NCI-H82 (cell line): ENCODE results near the gene CCDC30.
"Not testable (repeated sequence)": the region's sequence is repeated elsewhere in the genome, so short reads cannot be mapped to it uniquely, and the experiment has no call there.

Experiments
- DNase-seq: peaks from one replicate; lab custom pipeline; 2025; lab: John Stamatoyannopoulos, UW

The CCDC30 gene

DNA sequence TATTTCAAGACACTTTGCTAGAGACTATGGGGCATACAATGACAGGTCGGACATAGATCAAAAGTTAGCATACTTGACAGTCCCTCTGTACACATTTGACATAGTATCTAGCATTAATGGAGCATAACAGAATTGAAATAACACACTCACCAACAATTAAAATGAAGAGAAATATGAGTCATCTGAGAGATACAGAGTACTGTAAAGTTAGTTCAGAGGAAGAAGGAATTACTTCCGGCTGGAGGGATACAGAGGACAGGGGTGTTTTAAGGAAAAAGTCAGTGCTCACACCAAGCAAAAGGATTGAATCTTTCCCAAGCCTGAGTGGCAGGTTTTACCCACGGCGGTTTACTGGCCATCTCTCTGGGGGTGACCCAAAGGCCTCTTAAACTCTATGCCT, 9.7 kb upstream of the CCDC30 start:
- no peak for DNase-seq

DNA sequence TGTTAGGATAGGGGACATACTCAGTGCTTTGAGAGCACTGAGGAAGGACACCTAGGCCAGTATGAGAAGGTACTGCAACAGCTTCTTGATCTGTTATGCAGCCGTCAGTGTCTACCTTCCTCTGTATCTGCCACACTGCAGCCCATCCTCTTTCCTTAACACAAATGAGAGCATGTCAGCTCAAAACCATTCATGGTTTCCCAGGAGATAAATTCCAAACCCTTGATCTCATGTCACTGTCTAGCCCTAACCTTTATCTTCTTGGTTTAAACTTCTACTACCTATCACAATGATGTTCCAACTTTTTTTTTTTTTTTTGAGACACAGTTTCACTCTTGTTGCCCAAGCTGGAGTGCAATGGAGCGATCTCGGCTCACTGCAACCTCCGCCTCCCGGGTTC, 8.7 kb upstream of the CCDC30 start:
- no peak for DNase-seq

DNA sequence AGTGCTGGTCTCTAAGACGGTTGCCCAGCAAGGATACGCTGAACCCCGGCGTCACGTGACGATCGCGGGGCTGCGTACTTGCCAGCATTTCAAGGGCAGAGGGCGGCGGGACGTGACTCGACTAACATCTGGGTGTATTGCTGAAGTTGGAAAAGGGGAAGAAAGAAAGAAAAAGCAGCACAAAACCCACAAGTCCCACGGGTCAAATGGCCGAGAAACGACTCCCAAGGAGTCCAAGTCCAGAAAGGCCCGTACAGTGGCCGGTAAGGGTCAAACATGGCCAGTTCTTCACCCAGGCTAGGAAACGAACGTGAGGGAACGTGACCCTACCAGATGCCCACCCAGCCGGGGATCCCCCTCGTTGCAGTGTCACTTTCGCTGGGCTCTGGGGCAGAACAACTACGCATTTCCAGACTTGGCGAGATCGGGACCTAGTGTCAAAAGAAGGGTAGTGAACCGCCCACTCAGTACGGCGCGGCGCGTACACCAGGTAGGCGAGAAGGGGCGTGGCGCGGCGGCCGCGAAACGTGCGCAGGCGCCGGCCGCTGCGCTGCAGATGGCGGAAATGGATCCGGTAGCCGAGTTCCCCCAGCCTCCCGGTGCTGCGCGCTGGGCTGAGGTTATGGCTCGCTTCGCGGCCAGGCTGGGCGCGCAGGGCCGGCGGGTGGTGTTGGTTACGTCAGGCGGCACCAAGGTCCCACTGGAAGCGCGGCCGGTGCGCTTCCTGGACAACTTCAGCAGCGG, 6.9 kb upstream of the CCDC30 start, which contains the start of the genes PPCS and ZMYND12:
Gene PPCS, plus strand, starts transcription at position 534 of the 744 bp plus-strand sequence. Its CDS starts 23 bp downstream, at position 557.
Gene ZMYND12, minus strand, starts transcription at position 13 of the 744 bp plus-strand sequence. CDS start 25 bp downstream, outside the sequence.
- DNase-seq, result peak; percentile 86

DNA sequence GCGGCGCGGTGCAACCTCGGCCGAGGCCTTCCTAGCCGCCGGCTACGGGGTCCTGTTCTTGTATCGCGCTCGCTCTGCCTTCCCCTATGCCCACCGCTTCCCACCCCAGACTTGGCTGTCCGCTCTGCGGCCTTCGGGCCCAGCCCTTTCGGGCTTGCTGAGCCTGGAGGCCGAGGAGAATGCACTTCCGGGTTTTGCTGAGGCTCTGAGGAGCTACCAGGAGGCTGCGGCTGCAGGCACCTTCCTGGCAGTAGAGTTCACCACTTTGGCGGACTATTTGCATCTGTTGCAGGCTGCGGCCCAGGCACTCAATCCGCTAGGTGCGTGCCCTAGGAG, 6.4 kb upstream of the CCDC30 start:
- peak; percentile 72 for DNase-seq

DNA sequence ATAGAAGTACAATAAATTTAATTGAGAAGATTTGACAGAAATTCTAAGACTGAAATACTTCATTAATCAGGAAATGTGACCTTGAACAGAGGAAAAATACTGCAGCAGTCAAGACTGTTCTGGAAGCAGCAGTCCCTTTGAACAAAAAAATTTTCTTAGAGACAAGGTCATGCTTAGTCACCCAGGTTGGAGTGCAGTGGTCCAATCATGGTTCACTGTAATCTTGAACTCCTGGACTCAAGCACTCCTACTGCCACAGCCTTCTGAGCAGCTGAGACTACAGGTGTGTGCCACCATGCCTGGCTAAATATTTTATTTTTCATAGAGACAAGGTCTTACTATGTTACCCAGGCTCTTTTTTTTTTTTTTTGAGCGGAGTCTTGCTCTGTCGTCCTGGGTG, 1.9 kb upstream of the CCDC30 start:
- DNase-seq, result no peak

DNA sequence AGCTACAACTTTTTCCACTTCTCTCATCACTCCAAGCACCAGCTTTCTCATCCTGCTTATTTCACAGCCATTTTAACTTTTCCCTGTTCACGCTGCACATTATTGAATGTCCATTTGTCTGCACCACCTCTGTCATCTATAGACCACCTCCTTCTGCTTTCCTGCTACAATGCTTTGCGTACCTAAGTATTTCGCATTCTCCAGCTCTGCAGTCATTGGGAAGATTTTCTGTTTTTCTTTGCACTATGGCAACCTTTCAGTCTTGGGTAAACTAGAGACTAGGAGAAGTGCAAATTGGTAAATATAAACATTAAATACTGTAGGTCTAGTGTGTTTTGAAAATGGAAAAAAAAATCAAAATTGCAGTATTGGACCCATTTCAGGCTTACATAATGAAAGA, 835 bp downstream of the CCDC30 start:
- DNase-seq, result no peak

DNA sequence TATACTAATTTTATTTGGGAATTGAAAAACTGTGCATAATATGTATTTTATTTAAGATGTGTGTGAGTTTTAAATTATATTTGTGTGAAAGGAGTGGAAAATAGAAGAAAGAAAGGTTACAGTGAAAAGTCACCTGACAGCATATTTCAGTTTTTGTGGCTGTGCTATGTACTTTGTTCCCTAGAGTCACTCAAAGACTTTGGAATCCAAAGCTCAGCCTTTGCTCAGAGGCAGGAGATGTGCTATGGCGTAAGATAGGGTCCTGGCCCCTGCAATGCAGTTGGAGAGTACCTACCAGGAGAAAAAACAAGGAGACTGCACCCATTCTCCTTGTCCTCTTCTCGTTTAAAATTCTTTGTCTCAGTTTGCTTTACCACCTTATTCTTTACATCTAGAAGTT, 2.9 kb downstream of the CCDC30 start:
- no peak for DNase-seq

DNA sequence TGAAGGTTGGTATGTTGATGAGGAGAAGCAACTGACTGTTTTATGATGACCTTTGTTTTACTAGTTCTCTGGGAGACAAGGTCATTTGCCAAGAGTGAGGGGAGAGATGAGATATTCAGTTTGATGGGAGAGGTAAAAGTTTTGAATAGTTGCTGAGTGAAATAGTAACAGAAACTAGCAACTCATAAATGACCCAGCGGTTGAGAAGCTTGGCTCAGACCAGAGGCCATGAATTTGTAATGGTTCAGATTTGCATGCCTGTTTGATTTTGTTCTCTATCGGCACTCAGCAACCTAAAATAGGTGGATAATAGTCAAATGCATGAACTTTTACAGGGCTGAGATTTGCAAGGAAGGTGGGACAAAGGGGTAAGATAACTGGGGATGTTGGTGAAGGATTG, 6.6 kb downstream of the CCDC30 start:
- no peak for DNase-seq

DNA sequence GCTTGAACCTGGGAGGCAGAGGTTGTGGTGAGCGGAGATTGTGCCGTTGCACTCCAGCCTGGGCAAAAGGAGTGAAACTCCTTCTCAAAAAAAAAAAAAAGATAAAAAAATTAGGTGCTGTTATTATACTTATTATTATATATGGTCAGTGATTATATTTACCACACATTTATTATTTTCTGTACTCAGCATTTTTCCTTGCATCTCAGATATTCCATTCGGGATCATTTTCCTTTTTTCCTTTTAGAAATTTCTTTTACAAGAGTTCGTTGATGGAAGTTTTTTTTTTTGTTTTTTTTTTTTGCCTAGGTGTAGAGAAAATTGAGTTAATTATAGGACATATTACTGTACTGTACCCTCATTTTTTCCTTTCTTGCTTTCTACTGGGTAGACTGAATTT, 13.5 kb downstream of the CCDC30 start:
- DNase-seq, result no peak

DNA sequence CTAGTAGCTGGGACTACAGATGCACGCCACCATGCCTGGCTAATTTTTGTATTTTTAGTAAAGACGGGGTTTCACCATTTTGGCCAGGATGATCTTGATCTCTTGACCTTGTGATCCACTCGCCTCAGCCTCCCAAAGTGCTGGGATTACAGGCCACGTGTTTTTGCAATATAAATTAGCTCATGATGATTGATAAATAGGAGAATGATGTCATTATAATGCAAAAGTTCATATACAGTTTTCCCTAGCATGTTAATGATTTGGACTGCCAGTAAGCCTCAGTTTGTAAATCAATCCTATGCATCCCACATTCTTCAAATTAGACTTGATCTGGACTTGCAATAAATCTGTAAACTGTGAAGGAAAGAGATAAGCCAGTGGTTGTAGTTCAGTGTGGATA, 14.3 kb downstream of the CCDC30 start:
- not testable (repeated sequence) for DNase-seq

DNA sequence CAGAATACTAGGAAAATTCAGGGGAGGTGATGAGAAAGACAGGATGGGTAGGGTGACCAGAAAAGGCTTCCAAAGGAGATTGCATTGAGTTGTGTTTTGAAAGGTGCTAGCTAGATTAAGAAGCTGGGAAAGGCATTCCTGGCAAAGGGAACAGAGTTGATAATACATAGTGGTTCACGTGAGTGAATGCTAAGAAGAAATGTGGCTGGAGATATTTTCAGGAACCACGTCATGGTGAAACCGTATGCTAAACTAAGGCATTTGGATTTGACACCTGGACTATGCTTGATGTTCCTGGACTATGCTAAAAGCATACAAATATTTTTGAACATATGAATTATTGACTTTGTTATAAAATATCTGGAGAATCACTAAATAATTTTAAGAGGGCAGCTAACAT, 14.7 kb downstream of the CCDC30 start:
- DNase-seq, result no peak

DNA sequence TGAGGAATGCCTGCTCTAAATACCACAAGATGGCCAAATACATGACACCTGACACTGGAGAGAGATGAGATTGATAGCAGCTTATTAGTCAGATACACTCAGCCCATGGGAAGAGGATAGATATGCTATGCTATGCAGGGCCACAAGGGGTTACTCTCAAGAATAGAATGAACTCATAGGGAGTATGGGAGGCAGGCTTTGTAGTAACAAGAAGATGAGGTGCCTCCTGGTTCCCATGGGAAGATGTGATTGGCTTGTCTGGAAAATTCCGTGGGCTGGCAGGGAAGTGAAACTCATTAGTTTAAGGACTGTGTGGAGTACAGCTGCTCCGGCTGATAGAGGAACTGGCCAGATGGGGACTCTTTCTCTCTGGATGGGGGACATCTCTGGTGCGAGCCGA, 16.5 kb downstream of the CCDC30 start:
- DNase-seq, result peak; percentile 88

DNA sequence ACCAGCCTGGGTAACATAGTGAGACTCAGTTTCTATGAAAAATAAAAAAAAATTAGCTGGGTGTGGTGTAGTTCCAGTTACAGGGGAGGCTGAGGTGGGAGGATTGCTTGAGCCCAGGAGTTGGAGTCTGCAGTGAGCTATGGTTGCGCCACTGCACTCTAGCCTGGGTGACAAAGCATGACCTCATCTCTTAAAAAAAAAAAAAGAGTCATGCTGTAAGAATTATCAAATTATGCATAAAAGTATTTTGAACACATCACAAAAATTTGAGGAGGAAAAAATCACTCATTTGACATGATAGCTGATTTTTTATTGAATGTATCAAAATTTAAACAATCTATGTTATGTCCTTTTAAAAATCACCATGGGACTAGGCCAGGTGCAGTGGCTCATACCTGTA, 17.8 kb downstream of the CCDC30 start:
- no peak for DNase-seq

DNA sequence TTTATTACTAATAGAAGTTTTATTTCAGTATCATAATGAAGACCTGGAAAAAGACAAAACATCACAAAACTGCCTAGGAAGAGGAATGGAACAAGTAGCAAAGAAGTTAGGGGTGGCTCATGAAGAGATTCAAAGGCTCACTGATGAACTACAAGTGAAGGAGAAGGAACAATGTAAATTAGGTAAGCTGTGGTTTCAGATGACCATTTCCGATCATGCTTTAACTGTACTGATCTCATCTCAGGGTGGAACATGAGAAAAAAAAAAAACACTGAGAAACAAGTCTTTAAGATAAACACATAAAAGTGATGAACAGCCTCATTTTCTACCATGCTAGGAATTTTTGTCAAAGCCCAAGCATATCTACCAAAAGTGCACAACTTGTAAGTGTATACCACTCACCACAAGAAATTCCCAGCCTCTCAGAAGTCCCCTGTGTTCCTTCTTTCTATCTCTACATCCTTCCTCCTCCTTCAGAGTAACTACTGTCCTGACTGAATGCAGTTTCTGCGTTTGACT, 19.6 kb downstream of the CCDC30 start:
- no peak for DNase-seq

DNA sequence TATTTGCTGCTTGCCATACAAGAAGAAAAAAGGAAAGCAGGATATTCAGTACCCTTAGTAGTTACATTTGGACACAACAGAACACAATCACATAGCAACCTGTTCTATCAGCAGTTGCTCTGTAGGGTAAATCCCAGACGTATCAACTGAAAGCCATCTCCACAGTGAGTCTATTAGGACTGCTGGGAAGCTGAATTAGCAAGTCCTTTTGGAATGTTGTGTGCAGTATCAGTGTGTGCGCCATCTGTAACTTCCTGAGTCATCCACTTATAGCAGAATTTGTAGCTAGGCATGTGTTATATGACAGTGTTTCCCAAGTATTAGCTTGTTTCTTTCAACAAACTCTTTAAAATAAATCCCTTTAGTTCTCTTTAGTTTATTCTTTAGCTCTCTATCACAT, 21.3 kb downstream of the CCDC30 start:
- DNase-seq, result peak; percentile 87

DNA sequence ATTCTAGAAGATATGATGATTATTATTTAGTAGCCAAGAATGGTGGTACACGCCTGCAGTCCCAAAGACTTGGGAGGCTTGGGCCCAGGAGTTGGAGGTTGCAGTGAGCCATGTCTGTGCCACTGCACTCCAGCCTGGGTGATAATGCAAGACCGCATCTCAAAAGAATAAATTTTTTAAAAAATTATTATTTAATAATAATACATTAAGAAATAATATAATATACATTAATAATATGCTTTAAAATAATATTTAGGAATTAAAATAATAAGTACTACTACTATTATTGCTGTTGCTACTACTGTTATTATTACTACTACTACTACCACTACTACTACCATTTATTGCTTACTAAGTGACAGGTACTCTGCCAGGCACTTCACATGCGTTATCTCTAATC, 27.2 kb downstream of the CCDC30 start:
- no peak for DNase-seq

DNA sequence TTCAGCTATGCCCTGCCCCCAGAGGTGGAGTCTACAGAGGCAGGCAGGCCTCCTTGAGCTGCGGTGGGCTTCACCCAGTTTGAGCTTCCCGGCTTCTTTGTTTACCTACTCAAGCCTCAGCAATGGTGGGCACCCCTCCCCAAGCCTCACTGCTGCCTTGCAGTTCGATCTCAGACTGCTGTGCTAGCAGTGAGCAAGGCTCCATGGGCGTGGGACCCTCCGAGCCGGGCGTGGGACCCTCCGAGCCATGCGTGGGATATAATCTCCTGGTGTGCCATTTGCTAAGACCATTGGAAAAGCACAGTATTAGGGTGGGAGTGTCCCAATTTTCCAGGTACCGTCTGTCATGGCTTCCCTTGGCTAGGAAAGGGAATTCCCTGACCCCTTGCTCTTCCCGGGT, 38.9 kb downstream of the CCDC30 start:
- not testable (repeated sequence) for DNase-seq

DNA sequence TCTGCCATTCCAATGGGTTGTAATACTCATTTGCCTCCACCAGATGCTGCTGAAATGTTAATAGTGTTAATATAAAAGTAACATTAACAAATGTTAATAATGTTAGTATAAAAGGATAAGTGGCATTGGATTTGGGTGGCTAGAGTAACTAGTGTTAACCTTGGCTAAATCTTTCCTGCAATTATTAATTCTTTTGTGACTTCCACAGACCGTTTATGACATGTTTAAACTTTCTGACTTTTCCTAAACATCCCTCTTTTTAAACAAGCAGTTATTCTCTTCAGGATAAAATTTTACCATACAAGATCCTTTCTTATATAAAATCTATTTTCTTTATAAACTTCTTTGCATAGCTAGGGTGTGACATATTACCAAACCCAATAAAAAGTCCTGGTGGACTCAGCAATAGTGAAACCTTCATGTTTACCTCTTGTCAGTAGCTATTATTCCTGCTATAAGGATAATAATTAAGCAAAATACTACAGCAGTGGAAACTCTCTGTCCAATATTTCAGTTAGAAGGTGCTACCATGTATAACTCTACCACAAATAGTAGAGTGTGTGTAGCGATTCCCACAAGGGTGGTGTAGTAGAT, 41.5 kb downstream of the CCDC30 start:
- no peak for DNase-seq

DNA sequence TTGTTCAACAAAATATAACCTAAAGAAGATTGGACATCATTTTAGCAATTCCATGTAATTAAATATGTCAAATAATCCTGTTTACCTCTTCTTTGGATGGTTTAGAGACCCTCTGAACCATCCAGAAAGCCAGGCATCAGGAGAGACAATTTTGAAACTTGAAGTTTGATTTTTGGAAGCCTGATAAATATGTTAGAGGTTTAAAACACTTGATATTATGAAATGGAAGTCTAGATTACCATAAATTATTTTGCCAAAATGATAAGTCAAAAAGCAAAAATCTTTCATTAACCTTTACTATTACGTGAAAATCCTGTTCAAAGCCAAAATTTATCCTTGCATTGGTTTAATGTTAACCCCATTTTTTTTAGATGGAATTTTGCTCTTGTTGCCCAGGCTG, 43.5 kb downstream of the CCDC30 start:
- DNase-seq, result no peak

DNA sequence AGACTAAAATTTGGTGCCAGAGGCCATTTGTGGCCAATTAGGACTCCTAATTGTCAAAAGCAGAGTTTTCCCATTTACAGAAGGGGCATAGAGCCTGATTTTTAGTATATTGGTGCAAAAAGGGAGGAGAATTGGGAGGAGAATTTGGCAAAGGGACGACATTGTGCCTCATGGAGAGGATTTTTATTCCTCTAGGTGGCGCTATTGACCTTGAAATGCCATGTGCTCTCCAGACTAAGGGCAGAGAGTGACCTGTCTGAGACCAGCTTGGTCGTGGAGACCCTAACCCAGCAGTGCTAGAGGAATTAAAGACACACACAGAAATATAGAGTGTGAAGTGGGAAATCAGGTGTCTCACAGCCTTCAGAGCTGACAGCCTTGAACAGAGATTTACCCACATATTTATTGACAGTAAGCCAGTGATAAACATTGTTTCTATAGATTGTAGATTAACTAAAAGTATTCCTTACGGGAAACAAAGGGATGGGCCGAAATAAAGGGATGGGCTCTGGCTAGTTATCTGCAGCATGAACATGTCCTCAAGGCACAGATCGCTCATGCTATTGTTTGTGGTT, 48.6 kb downstream of the CCDC30 start:
- peak; percentile 59 for DNase-seq

DNA sequence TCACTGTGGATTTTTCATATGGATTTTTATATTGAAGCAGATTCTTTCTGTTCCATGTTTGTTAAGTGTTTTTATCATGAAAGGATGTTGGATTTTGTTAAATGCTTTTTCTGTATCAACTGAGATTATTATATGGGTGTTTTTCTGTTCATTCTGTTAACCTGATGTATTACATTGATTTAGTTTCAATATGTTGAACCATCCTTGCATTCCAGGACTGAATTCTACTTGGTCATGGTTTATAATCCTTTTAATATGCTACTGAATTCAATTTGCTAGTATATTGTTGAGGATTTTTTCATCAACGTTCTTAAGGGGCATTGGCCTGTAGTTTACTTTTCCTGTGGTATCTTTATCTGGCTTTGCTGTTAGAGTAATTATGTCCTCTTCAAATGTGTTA, 55.8 kb downstream of the CCDC30 start:
- no peak for DNase-seq

DNA sequence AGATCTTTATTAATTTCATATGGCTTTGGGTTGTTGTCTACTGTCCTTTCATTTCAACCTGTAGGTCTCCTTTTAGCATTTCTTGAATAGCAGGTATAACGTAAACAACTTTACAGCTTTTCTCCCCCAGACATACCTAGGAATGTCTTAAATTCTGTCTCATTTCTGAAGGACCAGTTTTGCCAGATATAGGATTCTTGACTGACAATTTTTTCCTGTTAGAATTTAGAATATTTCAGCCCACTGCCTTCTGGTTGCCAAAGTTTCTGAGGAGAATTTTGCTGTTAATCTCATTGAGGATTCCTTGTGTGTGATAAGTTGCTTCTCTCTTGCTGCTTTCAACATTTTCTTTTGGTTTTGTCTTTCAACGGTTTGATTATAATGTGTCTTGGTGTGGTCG, 60.1 kb downstream of the CCDC30 start:
- no peak for DNase-seq

DNA sequence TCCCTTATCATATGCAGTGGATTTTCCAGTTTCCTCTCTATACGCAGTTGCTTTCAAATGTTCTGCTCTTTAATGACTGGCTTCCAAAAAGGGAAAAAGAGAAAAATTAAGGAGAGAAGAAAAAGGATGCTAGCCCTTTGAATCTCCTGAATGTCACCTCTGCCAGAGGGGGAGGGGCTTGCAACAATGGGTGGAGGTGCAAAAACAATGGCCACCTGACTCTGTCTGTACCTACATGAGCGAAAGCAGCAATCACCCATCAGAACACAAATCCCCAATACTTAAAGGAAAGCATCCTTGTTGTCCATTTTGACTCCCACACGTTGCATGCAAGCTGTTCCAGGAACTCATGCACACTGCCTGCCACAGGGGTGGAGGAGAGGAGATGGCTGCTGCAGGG, 61.2 kb downstream of the CCDC30 start:
- no peak for DNase-seq
